ENCODE data around the gene ZNF254.
"Not testable (repeated sequence)": the region's sequence is repeated elsewhere in the genome, so short reads cannot be mapped to it uniquely, and the experiment has no call there.

ZNF254 gene
- 18.4 to 19.0 (median 19.0) reads per million in 3 donors for total RNA-seq

- no peaks in the 10 kb centered on the region for H3K36me3 ChIP-seq (ENCODE audit: control insufficient read depth, insufficient read depth, low read length)
- DNase-seq = peak; percentile 40 to 64 (median 55)
- peak within 1 kb of the TSS; percentile 65 for H3K27ac ChIP-seq (ENCODE audit: insufficient read depth, low read length, poor library complexity, severe bottlenecking)
- H3K4me3 ChIP-seq (ENCODE audit: insufficient read depth, low read depth, low read length, poor library complexity, severe bottlenecking) = peak within 1 kb of the TSS; percentile 76
- H3K4me1 ChIP-seq (ENCODE audit: control insufficient read depth, insufficient read depth, low read length, poor library complexity, severe bottlenecking) = no peaks in the 10 kb centered on the region
- no peaks in the 10 kb centered on the region for H3K9me3 ChIP-seq (ENCODE audit: control insufficient read depth, low read length)
- no peaks in the 10 kb centered on the region for H3K27me3 ChIP-seq (replicated peaks; ENCODE audit: control insufficient read depth, insufficient read depth, low read length, poor library complexity, severe bottlenecking)
Observed at GRCh38 chr19:24086974-24087595, at the start of gene ZNF254. Gene ZNF254, plus strand, starts transcription at chr19:24087187. Its CDS starts 121 bp downstream, at chr19:24087308.

- no peak overlapping the region for H3K27ac ChIP-seq (ENCODE audit: insufficient read depth, low read length, poor library complexity, severe bottlenecking)
- DNase-seq = no peak
- H3K4me3 ChIP-seq (ENCODE audit: insufficient read depth, low read depth, low read length, poor library complexity, severe bottlenecking) = no peak overlapping the region
- H3K4me1 ChIP-seq (ENCODE audit: control insufficient read depth, insufficient read depth, low read length, poor library complexity, severe bottlenecking) = no peaks in the 10 kb centered on the region
- peaks cover 6% of the 10 kb centered on the region for H3K36me3 ChIP-seq (ENCODE audit: control insufficient read depth, insufficient read depth, low read length)
- H3K9me3 ChIP-seq (ENCODE audit: control insufficient read depth, low read length) = no peaks in the 10 kb centered on the region
- no peaks in the 10 kb centered on the region for H3K27me3 ChIP-seq (replicated peaks; ENCODE audit: control insufficient read depth, insufficient read depth, low read length, poor library complexity, severe bottlenecking)
Observed at GRCh38 chr19:24040621-24041020, 46.4 kb upstream of the ZNF254 start.

GRCh38 chr19:24041326-24041725, 45.7 kb upstream of the ZNF254 start:
- H3K9me3 ChIP-seq (ENCODE audit: control insufficient read depth, low read length); H3K4me3 ChIP-seq (ENCODE audit: insufficient read depth, low read depth, low read length, poor library complexity, severe bottlenecking); H3K36me3 ChIP-seq (ENCODE audit: control insufficient read depth, insufficient read depth, low read length); H3K27ac ChIP-seq (ENCODE audit: insufficient read depth, low read length, poor library complexity, severe bottlenecking); H3K27me3 ChIP-seq (replicated peaks; ENCODE audit: control insufficient read depth, insufficient read depth, low read length, poor library complexity, severe bottlenecking); H3K4me1 ChIP-seq (ENCODE audit: control insufficient read depth, insufficient read depth, low read length, poor library complexity, severe bottlenecking); DNase-seq: not testable (repeated sequence)

- Histone ChIP-seq H3K9me3 (ENCODE audit: control insufficient read depth, low read length) (no peaks in the 10 kb centered on the region), H3K4me1 (ENCODE audit: control insufficient read depth, insufficient read depth, low read length, poor library complexity, severe bottlenecking) (no peaks in the 10 kb centered on the region), H3K36me3 (ENCODE audit: control insufficient read depth, insufficient read depth, low read length) (peaks cover 35% of the 10 kb centered on the region), H3K4me3 (ENCODE audit: insufficient read depth, low read depth, low read length, poor library complexity, severe bottlenecking) (no peak overlapping the region), H3K27ac (ENCODE audit: insufficient read depth, low read length, poor library complexity, severe bottlenecking) (no peak overlapping the region), H3K27me3 (replicated peaks; ENCODE audit: control insufficient read depth, insufficient read depth, low read length, poor library complexity, severe bottlenecking) (no peaks in the 10 kb centered on the region)
- no peak for DNase-seq
Observed at GRCh38 chr19:24046550-24046949, 40.4 kb upstream of the ZNF254 start.

DNA sequence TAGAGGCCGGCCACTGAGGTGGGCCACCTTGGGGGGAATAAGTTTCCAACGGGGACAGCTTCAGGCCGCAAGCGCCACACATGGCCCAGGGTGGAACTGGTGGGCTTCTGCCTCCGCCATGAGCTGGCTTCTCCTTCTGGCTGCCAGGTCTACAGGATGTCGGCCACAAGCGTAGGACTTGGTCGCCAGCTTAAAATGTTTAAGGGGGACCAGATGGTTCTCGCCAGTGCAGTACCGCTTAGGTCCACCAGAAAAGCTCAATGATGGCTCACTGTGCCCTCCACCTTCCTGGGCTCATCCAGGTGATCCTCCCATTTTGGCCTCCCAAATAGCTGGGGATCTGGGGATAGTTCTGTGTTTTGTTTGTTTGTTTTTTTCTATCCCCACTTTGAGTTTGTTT, 38.7 kb upstream of the ZNF254 start:
- Histone ChIP-seq H3K9me3 (ENCODE audit: control insufficient read depth, low read length) (no peaks in the 10 kb centered on the region), H3K27ac (ENCODE audit: insufficient read depth, low read length, poor library complexity, severe bottlenecking) (no peak overlapping the region), H3K27me3 (replicated peaks; ENCODE audit: control insufficient read depth, insufficient read depth, low read length, poor library complexity, severe bottlenecking) (no peaks in the 10 kb centered on the region), H3K4me1 (ENCODE audit: control insufficient read depth, insufficient read depth, low read length, poor library complexity, severe bottlenecking) (no peaks in the 10 kb centered on the region), H3K36me3 (ENCODE audit: control insufficient read depth, insufficient read depth, low read length) (peaks cover 50% of the 10 kb centered on the region), H3K4me3 (ENCODE audit: insufficient read depth, low read depth, low read length, poor library complexity, severe bottlenecking) (no peak overlapping the region)
- no peak for DNase-seq

DNA sequence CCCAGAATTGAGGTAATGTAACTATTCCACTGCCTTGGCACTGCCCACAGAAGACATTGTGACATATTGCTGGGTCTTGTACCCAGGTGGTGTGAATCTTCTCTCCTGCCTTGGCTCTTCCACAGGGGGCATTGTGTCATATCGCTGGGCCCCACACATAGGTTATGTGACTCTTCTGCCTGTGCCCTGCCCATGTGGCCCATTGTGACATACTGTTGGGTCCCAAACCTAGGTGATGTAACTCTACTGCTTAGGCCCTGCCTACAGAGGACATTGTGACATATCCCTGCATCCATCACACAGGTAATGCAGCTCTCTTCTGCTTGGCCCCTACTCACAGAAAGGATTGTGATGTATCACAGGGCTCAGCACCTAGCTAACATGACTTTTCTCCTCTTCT, 37.5 kb upstream of the ZNF254 start:
- Histone ChIP-seq H3K4me1 (ENCODE audit: control insufficient read depth, insufficient read depth, low read length, poor library complexity, severe bottlenecking) (no peaks in the 10 kb centered on the region), H3K9me3 (ENCODE audit: control insufficient read depth, low read length) (no peaks in the 10 kb centered on the region), H3K4me3 (ENCODE audit: insufficient read depth, low read depth, low read length, poor library complexity, severe bottlenecking) (no peak overlapping the region), H3K27me3 (replicated peaks; ENCODE audit: control insufficient read depth, insufficient read depth, low read length, poor library complexity, severe bottlenecking) (no peaks in the 10 kb centered on the region), H3K36me3 (ENCODE audit: control insufficient read depth, insufficient read depth, low read length) (peaks cover 55% of the 10 kb centered on the region), H3K27ac (ENCODE audit: insufficient read depth, low read length, poor library complexity, severe bottlenecking) (no peak overlapping the region)
- no peak for DNase-seq

GRCh38 chr19:24051516-24051915, 35.5 kb upstream of the ZNF254 start:
- no peaks in the 10 kb centered on the region for H3K27me3 ChIP-seq (replicated peaks; ENCODE audit: control insufficient read depth, insufficient read depth, low read length, poor library complexity, severe bottlenecking)
- peaks cover 56% of the 10 kb centered on the region for H3K36me3 ChIP-seq (ENCODE audit: control insufficient read depth, insufficient read depth, low read length)
- H3K4me3 ChIP-seq (ENCODE audit: insufficient read depth, low read depth, low read length, poor library complexity, severe bottlenecking) = no peak overlapping the region
- H3K27ac ChIP-seq (ENCODE audit: insufficient read depth, low read length, poor library complexity, severe bottlenecking) = no peak overlapping the region
- no peaks in the 10 kb centered on the region for H3K9me3 ChIP-seq (ENCODE audit: control insufficient read depth, low read length)
- no peak for DNase-seq
- H3K4me1 ChIP-seq (ENCODE audit: control insufficient read depth, insufficient read depth, low read length, poor library complexity, severe bottlenecking) = no peaks in the 10 kb centered on the region

DNA sequence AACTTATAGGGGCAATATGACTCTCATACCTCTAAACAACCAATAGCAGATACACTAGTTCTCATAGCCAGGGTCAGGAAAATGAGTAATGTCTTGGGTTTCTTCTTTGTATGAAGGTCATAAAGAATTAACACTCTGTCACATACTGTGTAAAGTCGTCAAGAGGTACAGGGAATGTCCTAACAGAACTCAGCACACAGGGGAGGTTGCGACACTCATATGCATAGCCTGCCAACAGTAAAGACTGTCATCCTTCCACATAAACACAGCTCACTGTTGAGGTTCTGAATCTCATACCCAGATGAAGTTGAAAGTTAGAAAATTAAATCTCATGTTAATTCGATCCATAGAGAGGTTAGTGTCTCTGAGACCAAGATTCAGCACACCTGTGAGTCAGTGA, 34.2 kb upstream of the ZNF254 start:
- DNase-seq = no peak

GRCh38 chr19:24053601-24054000, 33.4 kb upstream of the ZNF254 start:
- H3K4me1 ChIP-seq (ENCODE audit: control insufficient read depth, insufficient read depth, low read length, poor library complexity, severe bottlenecking) = no peaks in the 10 kb centered on the region
- no peak overlapping the region for H3K27ac ChIP-seq (ENCODE audit: insufficient read depth, low read length, poor library complexity, severe bottlenecking)
- H3K36me3 ChIP-seq (ENCODE audit: control insufficient read depth, insufficient read depth, low read length) = peaks cover 52% of the 10 kb centered on the region
- H3K4me3 ChIP-seq (ENCODE audit: insufficient read depth, low read depth, low read length, poor library complexity, severe bottlenecking) = no peak overlapping the region
- no peaks in the 10 kb centered on the region for H3K9me3 ChIP-seq (ENCODE audit: control insufficient read depth, low read length)
- H3K27me3 ChIP-seq (replicated peaks; ENCODE audit: control insufficient read depth, insufficient read depth, low read length, poor library complexity, severe bottlenecking) = no peaks in the 10 kb centered on the region
- DNase-seq = no peak

More for the DNA sequence above, 34.2 kb upstream of the ZNF254 start:
- Histone ChIP-seq H3K27me3 (replicated peaks; ENCODE audit: control insufficient read depth, insufficient read depth, low read length, poor library complexity, severe bottlenecking) (no peaks in the 10 kb centered on the region), H3K27ac (ENCODE audit: insufficient read depth, low read length, poor library complexity, severe bottlenecking) (no peak overlapping the region), H3K4me1 (ENCODE audit: control insufficient read depth, insufficient read depth, low read length, poor library complexity, severe bottlenecking) (no peaks in the 10 kb centered on the region), H3K36me3 (ENCODE audit: control insufficient read depth, insufficient read depth, low read length) (peaks cover 60% of the 10 kb centered on the region), H3K9me3 (ENCODE audit: control insufficient read depth, low read length) (no peaks in the 10 kb centered on the region), H3K4me3 (ENCODE audit: insufficient read depth, low read depth, low read length, poor library complexity, severe bottlenecking) (no peak overlapping the region)

DNA sequence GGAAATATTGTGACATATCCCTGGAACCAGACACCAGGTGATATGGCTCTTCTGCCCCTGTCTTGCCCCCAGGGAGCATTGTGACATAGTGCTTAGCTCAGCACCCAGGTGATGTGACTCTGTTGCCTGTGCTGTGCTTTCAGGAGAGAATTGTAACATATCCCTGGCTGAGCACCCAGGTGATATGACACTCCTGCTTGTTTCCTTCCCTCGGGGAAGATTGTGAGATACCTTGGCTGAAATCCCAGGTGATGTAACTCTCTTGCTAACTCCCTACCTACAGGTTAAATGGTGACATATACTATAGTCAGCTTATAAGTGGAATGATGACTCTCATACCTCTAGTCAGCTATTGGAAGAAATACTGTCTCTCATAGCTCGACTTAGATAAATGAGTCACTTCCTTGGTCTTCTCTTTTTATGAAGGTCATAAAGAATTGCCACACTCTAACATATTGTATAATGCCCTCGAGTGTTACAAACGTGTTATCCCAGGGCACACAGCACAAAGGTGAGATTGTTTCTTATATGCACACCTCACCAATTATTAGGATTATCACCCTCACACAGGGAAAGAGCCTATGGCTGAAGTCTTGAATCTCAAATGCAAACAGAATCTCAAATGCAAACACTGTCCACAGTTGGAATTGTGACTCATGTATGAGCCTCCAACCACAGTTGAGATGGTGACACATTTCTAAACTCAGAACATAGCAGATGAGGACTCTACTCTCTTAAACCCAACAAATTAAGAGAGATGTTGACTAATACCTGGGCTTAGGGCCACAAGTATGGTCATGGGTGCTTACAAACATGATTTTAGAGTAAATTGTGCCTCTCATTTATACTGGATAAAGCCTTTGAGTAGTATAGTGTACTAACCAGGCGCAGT, 32.7 kb upstream of the ZNF254 start:
- DNase-seq = no peak
- H3K9me3 ChIP-seq (ENCODE audit: control insufficient read depth, low read length) = no peaks in the 10 kb centered on the region
- H3K4me3 ChIP-seq (ENCODE audit: insufficient read depth, low read depth, low read length, poor library complexity, severe bottlenecking) = no peak overlapping the region
- H3K36me3 ChIP-seq (ENCODE audit: control insufficient read depth, insufficient read depth, low read length) = peaks cover 47% of the 10 kb centered on the region
- H3K4me1 ChIP-seq (ENCODE audit: control insufficient read depth, insufficient read depth, low read length, poor library complexity, severe bottlenecking) = no peaks in the 10 kb centered on the region
- no peak overlapping the region for H3K27ac ChIP-seq (ENCODE audit: insufficient read depth, low read length, poor library complexity, severe bottlenecking)
- no peaks in the 10 kb centered on the region for H3K27me3 ChIP-seq (replicated peaks; ENCODE audit: control insufficient read depth, insufficient read depth, low read length, poor library complexity, severe bottlenecking)
